GM10248 (cell line): ENCODE data around the gene PCGF2.

Source experiments
- CTCF ChIA-PET: fragments of 300-600 bp; sonication (Branson Sonifier 250); formaldehyde crosslinking; extraction: SDS; loops from one replicate; lab custom pipeline; 2021; ENCODE audit warnings: antibody characterized with exemption; lab: Yijun Ruan, JAX
- POLR2A ChIA-PET: fragments of 350-650 bp; sonication (Branson Sonifier 250); formaldehyde crosslinking; extraction: SDS; loops from one replicate; lab custom pipeline; 2020; ENCODE audit warnings: antibody characterized with exemption; lab: Yijun Ruan, JAX
- DNase-seq: peaks from one replicate; pipeline ENCODE4 v3.0.0; 2012; ENCODE audit errors: extremely low spot score
- CTCF ChIP-seq: IDR thresholded peaks from 2 replicates; pipeline ENCODE4 v1.5.1; 2012; ENCODE audit warnings: mild to moderate bottlenecking, low read depth; ENCODE audit errors: extremely low read depth, missing control alignments, control extremely low read depth

Gene PCGF2

GRCh38 chr17:38701504-38702165 is 46.5 kb downstream of the PCGF2 start:
- CTCF ChIA-PET, result interaction anchor here (0.7 to 2.1 kb wide), 5 partner anchors 9 to 143 kb away, joined by 3 to 5 read pairs (median 3); no protein-coding TSS in a partner anchor
- peak; percentile 77 for DNase-seq

GRCh38 chr17:38698760-38699159 is 49.4 kb downstream of the PCGF2 start:
- ChIA-PET POLR2A (no interaction called here), CTCF (interaction anchor here (1.4 to 1.7 kb wide), 2 partner anchors 22 to 29 kb away, joined by 4 to 6 read pairs; no protein-coding TSS in a partner anchor)
- no peak for DNase-seq
- TF ChIP-seq CTCF, result no peak

More at GRCh38 chr17:38701504-38702165, 46.5 kb downstream of the PCGF2 start:
- POLR2A ChIA-PET, result interaction anchor here (0.6 to 1.2 kb wide), 2 partner anchors 21 to 168 kb away, joined by 3 to 5 read pairs; partner anchors contain the start of gene LASP1
- no peak for TF ChIP-seq CTCF

- no peak for TF ChIP-seq CTCF
- ChIA-PET CTCF (interaction anchor here (1.0 to 1.8 kb wide), 8 partner anchors 10 to 139 kb away, joined by 3 to 7 read pairs (median 4); no protein-coding TSS in a partner anchor), POLR2A (interaction anchor here (0.6 kb wide), 1 partner anchor 972 kb away, joined by 3 read pairs; no protein-coding TSS in a partner anchor)
- no peak for DNase-seq
These were observed 50.9 kb downstream of the PCGF2 start for GRCh38 chr17:38697061-38697820.

- no peak for TF ChIP-seq CTCF
- no peak for DNase-seq
- CTCF ChIA-PET, result interaction anchor here (1.4 to 2.0 kb wide), 3 partner anchors 13 to 29 kb away, joined by 3 to 5 read pairs (median 3); no protein-coding TSS in a partner anchor
- POLR2A ChIA-PET, result no interaction called here
These were observed 54.3 kb downstream of the PCGF2 start for GRCh38 chr17:38693700-38694329.

GRCh38 chr17:38691154-38691553 is 57.0 kb downstream of the PCGF2 start:
- ChIA-PET CTCF (interaction anchor here (0.9 to 7.0 kb wide), 5 partner anchors 15 to 44 kb away, joined by 3 to 47 read pairs (median 3); partner anchors contain the start of gene EPOP), POLR2A (no interaction called here)
- TF ChIP-seq CTCF, result no peak
- no peak for DNase-seq

- ChIA-PET POLR2A (no interaction called here), CTCF (interaction anchor here (0.8 to 7.0 kb wide), 6 partner anchors 10 to 45 kb away, joined by 3 to 47 read pairs (median 3); partner anchors contain the start of gene EPOP)
- TF ChIP-seq CTCF, result no peak
- DNase-seq, result no peak
These were observed 57.8 kb downstream of the PCGF2 start for GRCh38 chr17:38690386-38690785.
